ENCODE data around the gene BCAT1. TPM values are rescaled to one million over a fixed set of nuclear protein-coding genes. Genes with fewer than 3 reads are reported as not detected.

The BCAT1 gene
- total and polyA plus RNA-seq, 12 donors = 0.95 to 17.0 (median 2.7) TPM

DNA sequence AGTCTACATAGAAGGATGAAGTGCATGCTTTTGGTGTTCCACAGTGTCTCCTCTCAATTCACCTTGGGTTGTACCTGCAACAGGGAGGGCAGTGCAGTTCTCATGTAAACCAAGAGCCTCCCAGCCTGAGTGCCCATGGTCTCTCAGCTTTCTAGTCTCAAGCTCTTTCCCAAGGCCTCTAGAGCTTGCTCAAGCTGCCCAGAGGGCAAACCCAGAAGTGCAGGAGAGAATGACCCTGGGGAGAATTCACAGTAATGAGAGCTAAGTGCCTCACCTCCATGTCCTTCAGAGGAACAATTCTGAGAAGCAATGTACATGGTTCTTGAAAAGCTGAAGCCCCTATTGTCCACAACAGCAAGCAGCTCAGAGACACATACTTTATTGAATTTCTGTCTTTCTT lies 180.5 kb downstream of the BCAT1 start:
- TF ChIP-seq, protein P1, sequence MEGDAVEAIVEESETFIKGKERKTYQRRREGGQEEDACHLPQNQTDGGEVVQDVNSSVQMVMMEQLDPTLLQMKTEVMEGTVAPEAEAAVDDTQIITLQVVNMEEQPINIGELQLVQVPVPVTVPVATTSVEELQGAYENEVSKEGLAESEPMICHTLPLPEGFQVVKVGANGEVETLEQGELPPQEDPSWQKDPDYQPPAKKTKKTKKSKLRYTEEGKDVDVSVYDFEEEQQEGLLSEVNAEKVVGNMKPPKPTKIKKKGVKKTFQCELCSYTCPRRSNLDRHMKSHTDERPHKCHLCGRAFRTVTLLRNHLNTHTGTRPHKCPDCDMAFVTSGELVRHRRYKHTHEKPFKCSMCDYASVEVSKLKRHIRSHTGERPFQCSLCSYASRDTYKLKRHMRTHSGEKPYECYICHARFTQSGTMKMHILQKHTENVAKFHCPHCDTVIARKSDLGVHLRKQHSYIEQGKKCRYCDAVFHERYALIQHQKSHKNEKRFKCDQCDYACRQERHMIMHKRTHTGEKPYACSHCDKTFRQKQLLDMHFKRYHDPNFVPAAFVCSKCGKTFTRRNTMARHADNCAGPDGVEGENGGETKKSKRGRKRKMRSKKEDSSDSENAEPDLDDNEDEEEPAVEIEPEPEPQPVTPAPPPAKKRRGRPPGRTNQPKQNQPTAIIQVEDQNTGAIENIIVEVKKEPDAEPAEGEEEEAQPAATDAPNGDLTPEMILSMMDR (IDR thresholded peaks at IDR 0.05) = no peak
- ATAC-seq = no peak
- Histone ChIP-seq H3K27me3 (no peaks in the 10 kb centered on the region), H3K4me1 (no peaks in the 10 kb centered on the region), H3K27ac (no peak overlapping the region), H3K9me3 (peaks cover 0 to 19% (median 3%) of the 10 kb centered on the region in 11 donors), H3K36me3 (no peaks in the 10 kb centered on the region), H3K4me3 (no peak overlapping the region)
- DNase-seq = no peak
- intact Hi-C loops (cut with DNase I) = no loop called here

DNA sequence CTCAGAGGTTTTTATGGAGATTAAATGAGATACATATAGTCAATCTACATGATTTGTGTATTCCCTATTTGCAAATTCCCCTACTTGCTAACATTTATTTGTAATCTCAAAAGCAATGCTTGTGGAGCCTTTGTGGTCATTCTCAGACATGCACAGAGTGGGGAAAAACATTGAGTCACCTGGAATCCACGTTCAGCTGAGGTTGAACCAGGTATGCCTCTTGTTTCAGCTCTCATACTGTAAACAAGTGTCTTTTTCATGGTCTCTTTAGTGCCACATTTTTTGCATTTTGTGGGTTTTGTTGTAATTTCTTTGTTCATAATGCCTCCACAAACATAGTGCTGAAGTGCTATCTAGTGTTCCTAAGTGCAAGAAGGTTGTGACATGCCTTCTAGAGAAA lies 181.9 kb downstream of the BCAT1 start:
- no peak for ATAC-seq
- no peak for DNase-seq
- intact Hi-C loops (cut with DNase I) = no loop called here
- Histone ChIP-seq H3K27ac (no peak overlapping the region), H3K27me3 (no peaks in the 10 kb centered on the region), H3K4me1 (no peaks in the 10 kb centered on the region), H3K36me3 (no peaks in the 10 kb centered on the region), H3K9me3 (peaks cover 0 to 19% (median 3%) of the 10 kb centered on the region in 11 donors), H3K4me3 (no peak overlapping the region)
- 69 to 80% methylated on average over 1 of the region's 1 CpG for WGBS, 2 donors
- TF ChIP-seq, protein P1 (IDR thresholded peaks at IDR 0.05) = no peak

DNA sequence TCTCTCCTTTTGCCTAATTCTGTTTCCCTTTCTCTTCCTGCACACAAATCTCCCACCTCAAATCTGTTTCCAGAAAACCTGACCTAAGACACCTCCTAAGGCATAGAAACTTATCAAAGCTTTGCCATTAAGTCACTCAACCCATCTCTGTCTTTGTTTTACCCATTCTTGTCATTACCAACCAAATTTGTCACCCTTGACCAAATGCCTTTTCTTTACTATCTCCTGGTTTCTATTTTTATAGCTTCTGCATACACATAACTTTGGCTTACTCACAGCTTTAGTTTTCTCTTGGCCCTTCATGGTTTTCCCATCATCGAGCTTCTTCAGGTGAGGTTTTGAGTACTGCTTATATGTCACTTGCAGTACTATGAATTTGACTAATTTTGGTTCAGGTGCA lies 184.2 kb downstream of the BCAT1 start:
- TF ChIP-seq, protein P1 (IDR thresholded peaks at IDR 0.05) = no peak
- DNase-seq (no peak), ATAC-seq (no peak)
- H3K4me1 ChIP-seq = no peaks in the 10 kb centered on the region
- peaks cover 0 to 19% (median 3%) of the 10 kb centered on the region in 11 donors for H3K9me3 ChIP-seq
- intact Hi-C loops (cut with DNase I) = no loop called here
- H3K27me3 ChIP-seq = no peaks in the 10 kb centered on the region
- H3K4me3 ChIP-seq = no peak overlapping the region
- 87% methylated on average over 1 of the region's 1 CpG for WGBS, 2 donors
- no peaks in the 10 kb centered on the region for H3K36me3 ChIP-seq
- no peak overlapping the region for H3K27ac ChIP-seq

DNA sequence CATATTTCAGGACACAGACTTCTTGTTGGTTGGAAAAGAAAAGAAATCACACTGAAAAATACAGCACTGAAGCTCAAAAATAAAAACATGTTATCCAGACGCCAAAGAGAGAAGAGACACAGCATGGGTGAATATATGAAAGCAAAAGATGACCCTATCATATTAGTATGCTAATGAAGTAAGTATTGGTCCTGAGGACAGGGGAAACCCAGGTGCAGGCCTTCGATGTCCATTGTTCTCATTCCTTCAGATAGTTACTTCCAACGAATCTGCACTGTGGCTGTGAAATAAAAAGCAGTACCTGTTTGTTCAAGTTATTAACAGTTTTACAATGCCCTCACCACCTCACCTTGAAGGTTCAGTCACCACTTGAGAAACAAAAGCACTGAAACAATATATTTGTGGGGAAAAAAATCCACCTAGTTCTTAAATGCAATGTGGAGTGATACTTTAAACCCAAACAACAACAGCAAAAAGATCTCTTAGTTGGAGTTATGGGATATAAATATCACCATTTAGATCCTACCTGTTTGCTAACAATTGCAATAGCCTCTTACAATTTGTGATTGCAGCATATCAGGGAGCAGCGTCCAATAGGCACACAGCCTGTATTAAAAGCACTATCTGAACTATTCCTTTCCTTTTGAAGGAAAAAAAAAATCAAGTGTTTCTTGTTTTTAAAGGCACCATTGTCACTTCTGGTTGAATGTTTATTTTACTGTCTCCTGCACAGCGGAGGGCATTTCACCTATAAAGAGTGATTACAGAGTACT lies 188.1 kb downstream of the BCAT1 start:
- Histone ChIP-seq H3K4me1 (no peaks in the 10 kb centered on the region), H3K27ac (no peak overlapping the region), H3K9me3 (no peaks in the 10 kb centered on the region), H3K36me3 (no peaks in the 10 kb centered on the region), H3K4me3 (no peak overlapping the region), H3K27me3 (peaks cover 0 to 5% (median 0%) of the 10 kb centered on the region in 7 donors)
- TF ChIP-seq, protein P1 (IDR thresholded peaks at IDR 0.05) = no peak
- intact Hi-C loops (cut with DNase I) = no loop called here
- 72 to 76% methylated on average over 5 of the region's 5 CpGs for WGBS, 2 donors
- ATAC-seq = no peak
- DNase-seq = no peak

All from heart right ventricle (tissue), 16 donors.